Astrocyte (in vitro differentiated cells and primary cell): Measurements from ENCODE around the gene SDSL. TPM values are rescaled to one million over a fixed set of nuclear protein-coding genes. Genes with fewer than 3 reads are reported as not detected.

Experiments
- DNase-seq: peaks from one replicate; pipeline ENCODE4 v3.0.0-alpha.2; 2010; ENCODE audit warnings: low read depth
- FAIRE-seq: peaks from 2 replicates; lab custom pipeline; 2011; peaks lifted over from hg19 to GRCh38; lab: Jason Lieb, UNC
- H2AFZ ChIP-seq: 2 replicates; pipeline ENCODE4 v1.6.0; 2012; ENCODE audit warnings: low read depth, low read length, inconsistent platforms
- H3K27ac ChIP-seq: 2 replicates; pipeline ENCODE4 v1.5.1; 2011; ENCODE audit warnings: low read depth, low read length, inconsistent platforms
- H3K27me3 ChIP-seq: 2 replicates; pipeline ENCODE4 v1.6.0; 2011; ENCODE audit warnings: low read length, inconsistent platforms; ENCODE audit not compliant: insufficient read depth
- H3K36me3 ChIP-seq: 2 replicates; pipeline ENCODE4 v1.5.1; 2011; ENCODE audit warnings: low read length, inconsistent platforms; ENCODE audit not compliant: insufficient read depth
- H3K4me1 ChIP-seq: 2 replicates; pipeline ENCODE4 v1.5.1; 2011; ENCODE audit warnings: low read length, inconsistent platforms; ENCODE audit not compliant: insufficient read depth
- H3K4me2 ChIP-seq: 2 replicates; pipeline ENCODE4 v1.6.0; 2012; ENCODE audit warnings: low read length, inconsistent platforms
- H3K4me3 ChIP-seq: 2 replicates; pipeline ENCODE4 v1.5.1; 2011; ENCODE audit warnings: low read depth, mild to moderate bottlenecking, low read length, inconsistent platforms; ENCODE audit not compliant: insufficient read depth
- H3K79me2 ChIP-seq: 2 replicates; pipeline ENCODE4 v1.6.0; 2012; ENCODE audit warnings: mild to moderate bottlenecking, low read length, inconsistent platforms; ENCODE audit not compliant: insufficient read depth
- H3K9ac ChIP-seq: 2 replicates; pipeline ENCODE4 v1.6.0; 2012; ENCODE audit warnings: mild to moderate bottlenecking, low read length, inconsistent platforms
- H3K9me3 ChIP-seq: 2 replicates; pipeline ENCODE4 v1.5.1; 2012; ENCODE audit warnings: low read depth, mild to moderate bottlenecking, low read length, inconsistent platforms; ENCODE audit not compliant: insufficient read depth
- H4K20me1 ChIP-seq: 2 replicates; pipeline ENCODE4 v1.6.0; 2012; ENCODE audit warnings: low read length, inconsistent platforms; ENCODE audit not compliant: insufficient read depth
- H3K27ac Mint-ChIP-seq: one replicate; pipeline ENCODE4 v1.8.0; 2021; ENCODE audit warnings: mild to moderate bottlenecking, mixed read lengths; ENCODE audit not compliant: unreplicated experiment
- H3K27me3 Mint-ChIP-seq: one replicate; pipeline ENCODE4 v1.8.0; 2021; ENCODE audit warnings: low read depth, mixed read lengths; ENCODE audit not compliant: unreplicated experiment
- H3K36me3 Mint-ChIP-seq: one replicate; pipeline ENCODE4 v1.8.0; 2021; ENCODE audit warnings: low read depth, mixed read lengths; ENCODE audit not compliant: unreplicated experiment
- H3K4me1 Mint-ChIP-seq: one replicate; pipeline ENCODE4 v1.8.0; 2021; ENCODE audit warnings: low read depth, mixed read lengths; ENCODE audit not compliant: unreplicated experiment
- H3K4me3 Mint-ChIP-seq: one replicate; pipeline ENCODE4 v1.8.0; 2021; ENCODE audit warnings: mild to moderate bottlenecking, moderate library complexity, mixed read lengths; ENCODE audit not compliant: unreplicated experiment
- H3K9me3 Mint-ChIP-seq: one replicate; pipeline ENCODE4 v1.8.0; 2021; ENCODE audit warnings: mild to moderate bottlenecking, mixed read lengths; ENCODE audit not compliant: unreplicated experiment
- EZH2 ChIP-seq: IDR thresholded peaks from 2 replicates; pipeline ENCODE4 v1.6.1; 2012; ENCODE audit warnings: mild to moderate bottlenecking, low read length, inconsistent platforms; ENCODE audit not compliant: insufficient read depth
- total RNA-seq: library from RNA; stranded (reverse); gene quantifications from 2 replicates; pipeline ENCODE4 v1.2.1, GENCODE V29; 2021
- TF ChIP-seq, protein P1 (sequence below): IDR thresholded peaks from 2 replicates; pipeline ENCODE4 v1.5.1; 2011; ENCODE audit warnings: low read depth, mild to moderate bottlenecking, inconsistent platforms, low read length, moderate library complexity; ENCODE audit not compliant: insufficient read depth

SDSL gene
- total RNA-seq, 1 donor from 2014 or later, result 9.5 TPM

DNA sequence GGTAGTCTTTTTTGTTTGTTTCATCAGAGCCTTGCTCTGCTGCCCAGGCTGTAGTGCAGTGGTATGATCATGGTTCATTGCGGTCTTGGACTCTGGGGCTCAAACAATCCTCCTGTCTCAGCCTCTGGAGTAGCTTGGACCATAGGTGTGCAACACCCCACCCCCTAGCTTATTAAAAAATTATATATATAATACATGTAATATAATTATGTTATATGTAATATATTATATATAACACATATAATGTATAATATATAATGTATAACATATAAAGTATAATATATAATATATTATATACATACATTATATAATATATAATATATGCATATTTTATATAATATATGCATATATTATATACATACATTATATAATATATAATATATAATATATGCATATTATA lies 27.7 kb downstream of the SDSL start:
- Histone ChIP-seq H3K4me2 (no peak overlapping the region), H3K36me3 (no peaks in the 10 kb centered on the region), H3K9me3 (no peaks in the 10 kb centered on the region), H3K9ac (no peak overlapping the region), H3K27me3 (peaks cover 4% of the 10 kb centered on the region), H2AFZ (no peak overlapping the region), H3K4me3 (no peak overlapping the region), H3K27ac (no peak overlapping the region), H3K79me2 (no peaks in the 10 kb centered on the region), H4K20me1 (no peaks in the 10 kb centered on the region), H3K4me1 (no peaks in the 10 kb centered on the region)
- no peak for TF ChIP-seq EZH2
- TF ChIP-seq, protein P1, sequence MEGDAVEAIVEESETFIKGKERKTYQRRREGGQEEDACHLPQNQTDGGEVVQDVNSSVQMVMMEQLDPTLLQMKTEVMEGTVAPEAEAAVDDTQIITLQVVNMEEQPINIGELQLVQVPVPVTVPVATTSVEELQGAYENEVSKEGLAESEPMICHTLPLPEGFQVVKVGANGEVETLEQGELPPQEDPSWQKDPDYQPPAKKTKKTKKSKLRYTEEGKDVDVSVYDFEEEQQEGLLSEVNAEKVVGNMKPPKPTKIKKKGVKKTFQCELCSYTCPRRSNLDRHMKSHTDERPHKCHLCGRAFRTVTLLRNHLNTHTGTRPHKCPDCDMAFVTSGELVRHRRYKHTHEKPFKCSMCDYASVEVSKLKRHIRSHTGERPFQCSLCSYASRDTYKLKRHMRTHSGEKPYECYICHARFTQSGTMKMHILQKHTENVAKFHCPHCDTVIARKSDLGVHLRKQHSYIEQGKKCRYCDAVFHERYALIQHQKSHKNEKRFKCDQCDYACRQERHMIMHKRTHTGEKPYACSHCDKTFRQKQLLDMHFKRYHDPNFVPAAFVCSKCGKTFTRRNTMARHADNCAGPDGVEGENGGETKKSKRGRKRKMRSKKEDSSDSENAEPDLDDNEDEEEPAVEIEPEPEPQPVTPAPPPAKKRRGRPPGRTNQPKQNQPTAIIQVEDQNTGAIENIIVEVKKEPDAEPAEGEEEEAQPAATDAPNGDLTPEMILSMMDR, result no peak
- H3K4me3 Mint-ChIP-seq, result no peak overlapping the region
- no peak for DNase-seq
- no peaks in the 10 kb centered on the region for H3K36me3 Mint-ChIP-seq
- H3K9me3 Mint-ChIP-seq, result peaks cover 7% of the 10 kb centered on the region
- no peaks in the 10 kb centered on the region for H3K4me1 Mint-ChIP-seq
- no peak overlapping the region for H3K27ac Mint-ChIP-seq
- peaks cover 39% of the 10 kb centered on the region for H3K27me3 Mint-ChIP-seq
- no peak for FAIRE-seq

DNA sequence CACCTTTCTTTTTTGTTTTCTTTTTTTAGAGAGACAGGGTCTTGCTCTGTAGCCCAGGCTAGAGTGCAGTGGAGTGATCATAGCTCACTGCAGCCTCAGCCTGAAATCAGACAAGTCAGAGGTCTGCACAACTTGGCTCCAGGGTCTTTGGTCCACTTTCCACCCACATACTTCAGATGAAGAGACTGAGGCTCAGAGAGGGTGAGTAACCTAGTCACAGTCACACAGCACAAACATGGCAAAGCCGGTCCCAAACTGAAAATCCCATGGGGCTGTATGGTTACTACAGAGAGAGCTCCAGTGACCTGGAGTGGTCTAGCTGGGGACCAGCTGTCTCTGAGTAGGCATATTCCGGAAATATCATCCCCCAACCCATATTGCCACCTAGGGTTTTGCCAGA lies 30.3 kb downstream of the SDSL start:
- FAIRE-seq (no peak), DNase-seq (no peak)
- Mint-ChIP-seq H3K9me3 (no peaks in the 10 kb centered on the region), H3K27me3 (peaks cover 34% of the 10 kb centered on the region), H3K4me1 (no peaks in the 10 kb centered on the region), H3K4me3 (no peak overlapping the region), H3K36me3 (no peaks in the 10 kb centered on the region), H3K27ac (no peak overlapping the region)
- Histone ChIP-seq H3K4me2 (no peak overlapping the region), H3K27ac (no peak overlapping the region), H2AFZ (no peak overlapping the region), H3K9ac (no peak overlapping the region), H3K4me1 (no peaks in the 10 kb centered on the region), H4K20me1 (no peaks in the 10 kb centered on the region), H3K36me3 (no peaks in the 10 kb centered on the region), H3K27me3 (peaks cover 5% of the 10 kb centered on the region), H3K4me3 (no peak overlapping the region), H3K9me3 (no peaks in the 10 kb centered on the region), H3K79me2 (no peaks in the 10 kb centered on the region)
- TF ChIP-seq, protein P1, result no peak
- TF ChIP-seq EZH2, result no peak

- H2AFZ ChIP-seq, result no peak overlapping the region
- no peaks in the 10 kb centered on the region for H4K20me1 ChIP-seq
- no peaks in the 10 kb centered on the region for H3K79me2 ChIP-seq
- no peak overlapping the region for H3K4me3 Mint-ChIP-seq
- no peak overlapping the region for H3K4me3 ChIP-seq
- TF ChIP-seq, protein P1, result no peak
- TF ChIP-seq EZH2, result no peak
- no peaks in the 10 kb centered on the region for H3K36me3 Mint-ChIP-seq
- peaks cover 35% of the 10 kb centered on the region for H3K27me3 Mint-ChIP-seq
- no peaks in the 10 kb centered on the region for H3K9me3 Mint-ChIP-seq
- no peaks in the 10 kb centered on the region for H3K4me1 Mint-ChIP-seq
- H3K4me1 ChIP-seq, result no peaks in the 10 kb centered on the region
- no peak overlapping the region for H3K27ac ChIP-seq
- no peak overlapping the region for H3K27ac Mint-ChIP-seq
- H3K4me2 ChIP-seq, result no peak overlapping the region
- H3K36me3 ChIP-seq, result no peaks in the 10 kb centered on the region
- peaks cover 10% of the 10 kb centered on the region for H3K27me3 ChIP-seq
- DNase-seq, result no peak
- H3K9ac ChIP-seq, result no peak overlapping the region
- no peaks in the 10 kb centered on the region for H3K9me3 ChIP-seq
- no peak for FAIRE-seq
Observed at GRCh38 chr12:113453330-113453729, 31.1 kb downstream of the SDSL start.
